IMR-90 (cell line): Measurements from ENCODE around the gene CTIF. TPM values are rescaled to one million over a fixed set of nuclear protein-coding genes. Genes with fewer than 3 reads are reported as not detected.

ENCODE experiments used
- ATAC-seq: fragments of 200-7000 bp; cut with Tn5 transposase; 2 replicates; pipeline ENCODE4 v1.9.1; 2020; ENCODE audit warnings: low read depth, mild to moderate bottlenecking, moderate library complexity
- BruUV-seq: library from RNA; stranded (reverse); fragments of 400-500 nt; replicated peaks from 2 replicates; lab custom pipeline; 2021; lab: Mats Ljungman, UMichigan
- CTCF ChIA-PET: fragments of 300-600 bp; formaldehyde crosslinking; extraction: SDS; loops from one replicate; lab custom pipeline; 2021; ENCODE audit warnings: antibody characterized with exemption; lab: Yijun Ruan, JAX
- POLR2A ChIA-PET: fragments of 300-600 bp; sonication (Branson Sonifier 250); formaldehyde crosslinking; loops from one replicate; lab custom pipeline; 2022; ENCODE audit warnings: antibody characterized with exemption; ENCODE audit not compliant: unreplicated experiment; lab: Charles Lee
- DNase-seq: peaks from one replicate; pipeline ENCODE4 v3.0.0; 2013
- H2AFZ ChIP-seq: replicated peaks from 2 replicates; pipeline ENCODE3; 2013; ENCODE audit warnings: low read length, mild to moderate bottlenecking; ENCODE audit not compliant: poor library complexity
- H2AK5ac ChIP-seq: 2 replicates; pipeline ENCODE4 v1.6.1; 2013; ENCODE audit warnings: low read depth, low read length, inconsistent platforms
- H2AK9ac ChIP-seq: replicated peaks from 2 replicates; pipeline ENCODE3; 2013; ENCODE audit warnings: mild to moderate bottlenecking, low read depth, low read length, moderate library complexity; ENCODE audit not compliant: poor library complexity
- H2BK120ac ChIP-seq: 2 replicates; pipeline ENCODE4 v1.6.1; 2013; ENCODE audit warnings: low read depth, low read length, inconsistent platforms
- H2BK15ac ChIP-seq: 3 replicates; pipeline ENCODE4 v1.6.1; 2013; ENCODE audit warnings: low read depth, low read length, inconsistent platforms
- H2BK20ac ChIP-seq: 2 replicates; pipeline ENCODE4 v1.6.1; 2013; ENCODE audit warnings: low read depth, mild to moderate bottlenecking, inconsistent platforms, low read length, moderate library complexity
- H2BK5ac ChIP-seq: 2 replicates; pipeline ENCODE4 v1.6.1; 2013; ENCODE audit warnings: mild to moderate bottlenecking, low read depth, low read length, inconsistent platforms; ENCODE audit not compliant: poor library complexity, severe bottlenecking
- H3K14ac ChIP-seq: replicated peaks from 2 replicates; pipeline ENCODE4 v1.6.1; 2013; ENCODE audit warnings: low read depth, low read length, inconsistent platforms
- H3K18ac ChIP-seq: 2 replicates; pipeline ENCODE4 v1.6.1; 2013; ENCODE audit warnings: low read depth, low read length, control low read depth
- H3K23ac ChIP-seq: 2 replicates; pipeline ENCODE4 v1.6.1; 2013; ENCODE audit warnings: low read depth, low read length, inconsistent platforms
- H3K27ac ChIP-seq: 2 replicates; pipeline ENCODE4 v1.5.1; 2013; ENCODE audit warnings: mild to moderate bottlenecking, control low read depth, low read length; ENCODE audit not compliant: insufficient read depth
- H3K27me3 ChIP-seq: 2 replicates; pipeline ENCODE4 v1.6.1; 2013; ENCODE audit warnings: low read length; ENCODE audit not compliant: control insufficient read depth, insufficient read depth
- H3K36me3 ChIP-seq: 2 replicates; pipeline ENCODE4 v1.6.1; 2013; ENCODE audit warnings: low read length, mixed read lengths; ENCODE audit not compliant: control insufficient read depth, insufficient read depth
- H3K4ac ChIP-seq: 2 replicates; pipeline ENCODE4 v1.6.1; 2013; ENCODE audit warnings: low read depth, low read length, inconsistent platforms
- H3K4me1 ChIP-seq: 2 replicates; pipeline ENCODE4 v1.6.1; 2013; ENCODE audit warnings: low read length, mixed read lengths; ENCODE audit not compliant: control insufficient read depth, insufficient read depth
- H3K4me2 ChIP-seq: 2 replicates; pipeline ENCODE4 v1.6.1; 2013; ENCODE audit warnings: low read depth, mild to moderate bottlenecking, control low read depth, low read length, moderate library complexity
- H3K4me3 ChIP-seq: 2 replicates; pipeline ENCODE4 v1.5.1; 2013; ENCODE audit warnings: low read depth, mild to moderate bottlenecking, control low read depth, low read length, moderate library complexity; ENCODE audit not compliant: insufficient read depth
- H3K56ac ChIP-seq: 2 replicates; pipeline ENCODE4 v1.6.1; 2013; ENCODE audit warnings: low read length, inconsistent platforms; ENCODE audit not compliant: insufficient read depth; ENCODE audit errors: extremely low read depth
- H3K79me1 ChIP-seq, 2 experiments: 2 replicates each; pipeline ENCODE4 v1.6.1; 2013; ENCODE audit warnings: low read length in 2 of 2, inconsistent platforms in 1 of 2, low read depth in 1 of 2
- H3K9ac ChIP-seq: 2 replicates; pipeline ENCODE4 v1.6.1; 2013; ENCODE audit warnings: low read depth, low read length, control low read depth
- H3K9me1 ChIP-seq: 2 replicates; pipeline ENCODE4 v1.6.1; 2013; ENCODE audit warnings: low read length, inconsistent platforms; ENCODE audit not compliant: insufficient read depth
- H3K9me3 ChIP-seq: 2 replicates; pipeline ENCODE4 v1.6.1; 2013; ENCODE audit warnings: low read length; ENCODE audit not compliant: control insufficient read depth, insufficient read depth
- H4K20me1 ChIP-seq: 2 replicates; pipeline ENCODE4 v1.6.1; 2013; ENCODE audit warnings: low read length, inconsistent platforms; ENCODE audit not compliant: insufficient read depth
- H4K5ac ChIP-seq: 2 replicates; pipeline ENCODE4 v1.6.1; 2013; ENCODE audit warnings: mild to moderate bottlenecking, low read depth, low read length, control low read depth
- H4K8ac ChIP-seq, 2 experiments: 2 replicates each; pipeline ENCODE4 v1.6.1; 2013; ENCODE audit warnings: low read depth in 2 of 2, low read length in 2 of 2, control low read depth in 1 of 2, inconsistent platforms in 1 of 2
- H4K91ac ChIP-seq: 2 replicates; pipeline ENCODE4 v1.6.1; 2013; ENCODE audit warnings: low read depth, low read length, inconsistent platforms; ENCODE audit not compliant: insufficient read depth
- BHLHE40 ChIP-seq: fragments of 150-350 bp; IDR thresholded peaks from 2 replicates; pipeline ENCODE4 v1.6.1; 2016; ENCODE audit warnings: mild to moderate bottlenecking, low read depth, low read length
- CHD1 ChIP-seq: IDR thresholded peaks from 2 replicates; pipeline ENCODE4 v1.6.1; 2012; ENCODE audit warnings: low read depth, low read length, improper control_type of control experiment
- MXI1 ChIP-seq: IDR thresholded peaks from 2 replicates; pipeline ENCODE4 v1.6.1; 2012; ENCODE audit warnings: low read depth, mild to moderate bottlenecking, low read length, moderate library complexity, borderline replicate concordance
- WGBS, 2 experiments: methylation state at CpG; one replicate each; pipeline versions ENCODE4 v1.1.5 to v1.1.7; 2013; ENCODE audit warnings: missing lambda C conversion rate in 2 of 2; ENCODE audit not compliant: insufficient read length in 1 of 2; ENCODE audit errors: extremely low coverage in 2 of 2; 5-methylcytosine and 5-hydroxymethylcytosine counted together
- dilution Hi-C: fragments of 300-500 bp; cut with HindIII; formaldehyde crosslinking; loops from one replicate; pipeline ENCODE4 v1.14.3; 2018; ENCODE audit warnings: low sequenced_read_pairs; ENCODE audit not compliant: unreplicated experiment
- in situ Hi-C: fragments of 300-500 bp; cut with MboI; formaldehyde crosslinking; loops from 3 replicates; pipeline ENCODE4 v1.14.3; 2019; ENCODE audit warnings: low sequenced_read_pairs, inconsistent platforms, mixed read lengths
- intact Hi-C: fragments of 100-400 bp; cut with micrococcal nuclease; formaldehyde crosslinking; loops from 2 replicates; pipeline ENCODE4 v1.10.0; 2022
- polyA plus RNA-seq, 3 experiments: library from polyadenylated mRNA; depleted of rRNA; stranded (reverse); fragments of >200 nt; gene quantifications; 2 replicates each; pipeline ENCODE4 v1.2.3, GENCODE V29; 2012; ENCODE audit warnings: low replicate concordance in 1 of 3
- total RNA-seq: library from RNA; depleted of rRNA; stranded (reverse); fragments of >200 nt; gene quantifications from 2 replicates; pipeline ENCODE4 v1.2.3, GENCODE V29; 2012
- TF ChIP-seq, protein P1 (sequence below): fragments of 150-350 bp; IDR thresholded peaks from 2 replicates; pipeline ENCODE4 v1.6.1; 2016; ENCODE audit warnings: low read depth, mild to moderate bottlenecking, low read length, moderate library complexity, borderline replicate concordance
- TF ChIP-seq, protein P2 (sequence below): fragments of 150-350 bp; IDR thresholded peaks from 2 replicates; pipeline ENCODE4 v1.6.1; 2017; ENCODE audit warnings: mild to moderate bottlenecking, antibody characterized with exemption, low read length, low read depth

Gene CTIF
- total and polyA plus RNA-seq, 2 of the 4 experiments (the other 2 are of a cell fraction) = 25.1 to 57.0 TPM

DNA sequence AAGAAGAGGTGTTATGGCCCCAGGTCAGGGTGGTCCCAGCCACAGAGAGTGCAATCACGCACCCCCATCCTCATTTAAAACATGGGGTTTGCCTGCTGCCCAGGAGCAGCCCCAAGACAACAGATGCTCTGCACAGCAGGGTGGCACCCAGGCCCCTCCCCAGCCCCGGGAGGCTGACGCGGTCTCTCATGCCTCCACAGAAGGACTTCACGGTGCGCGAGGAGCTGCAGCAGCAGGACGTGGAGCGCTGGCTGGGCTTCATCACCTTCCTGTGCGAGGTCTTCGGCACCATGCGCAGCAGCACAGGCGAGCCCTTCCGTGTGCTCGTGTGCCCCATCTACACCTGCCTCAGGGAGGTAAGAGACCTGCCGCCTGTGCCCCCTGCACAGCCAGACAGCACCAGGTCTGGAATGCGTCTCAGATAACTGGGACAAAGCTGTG lies 278.2 kb downstream of the CTIF start:
- Histone ChIP-seq H3K18ac (no peak overlapping the region), H2BK120ac (no peak overlapping the region), H3K27me3 (no peaks in the 10 kb centered on the region), H3K79me1 (peaks cover 24 to 65% of the 10 kb centered on the region in 2 experiments), H2BK15ac (no peak overlapping the region), H3K4ac (no peak overlapping the region), H3K4me2 (no peak overlapping the region), H3K36me3 (peaks cover 42% of the 10 kb centered on the region), H4K8ac (no peak overlapping the region), H3K4me1 (peaks cover 10% of the 10 kb centered on the region), H3K14ac (no peak overlapping the region), H2BK5ac (no peak overlapping the region), H2AFZ (no peak overlapping the region), H3K9me3 (no peaks in the 10 kb centered on the region), H3K4me3 (no peak overlapping the region), H3K23ac (no peak overlapping the region), H3K9ac (no peak overlapping the region), H2AK9ac (no peak overlapping the region), H3K9me1 (peaks cover 26% of the 10 kb centered on the region), H4K91ac (no peak overlapping the region), H4K20me1 (peaks cover 19% of the 10 kb centered on the region), H2BK20ac (no peak overlapping the region), H4K5ac (no peak overlapping the region), H2AK5ac (no peak overlapping the region), H3K27ac (no peak overlapping the region), H3K56ac (no peak overlapping the region)
- dilution Hi-C loops = no loop called here
- no TSS peak for BruUV-seq
- no peak for DNase-seq
- CTCF ChIA-PET = interaction anchor here (0.5 kb wide), 1 partner anchor 226 kb away, joined by 9 read pairs; no protein-coding TSS in a partner anchor
- 90% methylated on average over 9 of the region's 17 CpGs; no CpG with 5 or more reads in 1 of the 2 experiments for WGBS, 2 experiments
- in situ Hi-C loops = no loop called here
- no peak for ATAC-seq
- intact Hi-C loops = no loop called here
- POLR2A ChIA-PET = no interaction called here
- TF ChIP-seq MXI1 = no peak
- TF ChIP-seq, protein P1, sequence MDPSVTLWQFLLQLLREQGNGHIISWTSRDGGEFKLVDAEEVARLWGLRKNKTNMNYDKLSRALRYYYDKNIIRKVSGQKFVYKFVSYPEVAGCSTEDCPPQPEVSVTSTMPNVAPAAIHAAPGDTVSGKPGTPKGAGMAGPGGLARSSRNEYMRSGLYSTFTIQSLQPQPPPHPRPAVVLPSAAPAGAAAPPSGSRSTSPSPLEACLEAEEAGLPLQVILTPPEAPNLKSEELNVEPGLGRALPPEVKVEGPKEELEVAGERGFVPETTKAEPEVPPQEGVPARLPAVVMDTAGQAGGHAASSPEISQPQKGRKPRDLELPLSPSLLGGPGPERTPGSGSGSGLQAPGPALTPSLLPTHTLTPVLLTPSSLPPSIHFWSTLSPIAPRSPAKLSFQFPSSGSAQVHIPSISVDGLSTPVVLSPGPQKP = no peak
- TF ChIP-seq CHD1 = no peak
- no peak for TF ChIP-seq BHLHE40
- TF ChIP-seq, protein P2, sequence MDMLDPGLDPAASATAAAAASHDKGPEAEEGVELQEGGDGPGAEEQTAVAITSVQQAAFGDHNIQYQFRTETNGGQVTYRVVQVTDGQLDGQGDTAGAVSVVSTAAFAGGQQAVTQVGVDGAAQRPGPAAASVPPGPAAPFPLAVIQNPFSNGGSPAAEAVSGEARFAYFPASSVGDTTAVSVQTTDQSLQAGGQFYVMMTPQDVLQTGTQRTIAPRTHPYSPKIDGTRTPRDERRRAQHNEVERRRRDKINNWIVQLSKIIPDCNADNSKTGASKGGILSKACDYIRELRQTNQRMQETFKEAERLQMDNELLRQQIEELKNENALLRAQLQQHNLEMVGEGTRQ = no peak
